ENCODE data around the gene GRAMD1B.

DNA sequence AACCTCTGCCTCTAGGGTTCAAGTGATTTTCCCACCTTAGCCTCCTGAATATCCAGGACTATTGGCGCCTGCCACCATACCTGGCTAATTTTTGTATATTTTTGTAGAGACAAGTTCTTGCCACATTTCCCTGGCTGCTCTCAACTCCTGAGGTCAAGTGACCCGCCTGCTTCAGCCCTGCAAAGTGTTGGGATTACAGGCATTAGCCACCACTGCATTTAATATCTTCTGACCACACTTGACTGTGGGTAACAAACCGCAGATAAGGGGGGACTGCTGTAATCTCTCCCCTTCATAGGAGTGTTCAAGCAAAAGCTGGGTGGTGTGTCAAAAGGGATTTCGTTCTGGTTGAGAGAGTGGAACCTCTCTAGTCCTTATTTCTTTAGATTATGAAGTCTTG is 53.4 kb downstream of the GRAMD1B start:
- TF ChIP-seq CTCF (conservative IDR thresholded peaks at IDR 0.05): no peak
- no peak for TF ChIP-seq ZFX (IDR thresholded peaks at IDR 0.05)

All from C4-2B (cell line).